Liver (tissue), 9 donors: ENCODE data around the gene MTOR. TPM values are rescaled to one million over a fixed set of nuclear protein-coding genes. Genes with fewer than 3 reads are reported as not detected.

Source experiments
- DNase-seq: peaks from one replicate; pipeline ENCODE4 v3.0.0-alpha.2; 2017; ENCODE audit warnings: low spot score
- H3K27ac ChIP-seq, 2 donors: one replicate each; pipeline ENCODE4 v1.7.0; 2013; ENCODE audit warnings: inconsistent platforms in 2 of 2, low read length in 2 of 2, control low read depth in 1 of 2, low read depth in 1 of 2, mild to moderate bottlenecking in 1 of 2
- H3K27me3 ChIP-seq, 4 donors: one replicate each; pipeline versions ENCODE4 v1.6.1 to v1.7.0; 2013; ENCODE audit warnings: low read length in 3 of 4, inconsistent platforms in 1 of 4, mild to moderate bottlenecking in 1 of 4, moderate library complexity in 1 of 4; ENCODE audit not compliant: control insufficient read depth in 4 of 4, insufficient read depth in 4 of 4
- H3K36me3 ChIP-seq, 4 donors: one replicate each; pipeline versions ENCODE4 v1.6.1 to v1.7.0; 2013; ENCODE audit warnings: low read length in 3 of 4, mild to moderate bottlenecking in 3 of 4, low read depth in 1 of 4, moderate library complexity in 1 of 4; ENCODE audit not compliant: control insufficient read depth in 4 of 4, insufficient read depth in 3 of 4
- H3K4me1 ChIP-seq, 4 donors: one replicate each; pipeline versions ENCODE4 v1.6.1 to v1.7.0; 2013; ENCODE audit warnings: low read length in 3 of 4, mild to moderate bottlenecking in 3 of 4, moderate library complexity in 1 of 4; ENCODE audit not compliant: control insufficient read depth in 4 of 4, insufficient read depth in 4 of 4
- H3K4me3 ChIP-seq, 3 donors: one replicate each; pipeline versions ENCODE4 v1.6.1 to v1.7.0; 2013; ENCODE audit warnings: low read length in 3 of 3, control low read depth in 1 of 3, low read depth in 1 of 3, mild to moderate bottlenecking in 1 of 3
- H3K9ac ChIP-seq, 2 donors: one replicate each; pipeline ENCODE4 v1.7.0; 2013; ENCODE audit warnings: low read length in 2 of 2, mild to moderate bottlenecking in 2 of 2, moderate library complexity in 2 of 2, control low read depth in 1 of 2, low read depth in 1 of 2
- H3K9me3 ChIP-seq, 4 donors: one replicate each; pipeline versions ENCODE4 v1.6.1 to v1.7.0; 2013; ENCODE audit warnings: low read length in 3 of 4; ENCODE audit not compliant: control insufficient read depth in 4 of 4
- FOXA1 ChIP-seq: IDR thresholded peaks from 2 replicates; pipeline ENCODE4 v1.6.1; 2016; ENCODE audit warnings: antibody characterized with exemption
- FOXA2 ChIP-seq: IDR thresholded peaks from 2 replicates; pipeline ENCODE4 v1.6.1; 2016; ENCODE audit warnings: antibody characterized with exemption
- GABPA ChIP-seq, 2 donors: IDR thresholded peaks in 1 of 2; conservative IDR thresholded peaks in 1 of 2; 2 replicates each; pipeline ENCODE4 v1.6.1; 2016; ENCODE audit warnings: antibody characterized with exemption in 2 of 2, mild to moderate bottlenecking in 1 of 2, moderate library complexity in 1 of 2
- HNF4G ChIP-seq: IDR thresholded peaks from 2 replicates; pipeline ENCODE4 v1.6.1; 2016; ENCODE audit warnings: antibody characterized with exemption
- RXRA ChIP-seq, 2 donors: IDR thresholded peaks; 2 replicates each; pipeline ENCODE4 v1.6.1; 2017 to 2018; ENCODE audit warnings: antibody characterized with exemption in 2 of 2, mild to moderate bottlenecking in 1 of 2
- SP1 ChIP-seq: IDR thresholded peaks from 2 replicates; pipeline ENCODE4 v1.6.1; 2018; ENCODE audit warnings: antibody characterized with exemption, mild to moderate bottlenecking
- TAF1 ChIP-seq: conservative IDR thresholded peaks from 2 replicates; pipeline ENCODE4 v1.6.1; 2016; ENCODE audit warnings: antibody characterized with exemption, mild to moderate bottlenecking
- YY1 ChIP-seq: IDR thresholded peaks from 2 replicates; pipeline ENCODE4 v1.6.1; 2016; ENCODE audit warnings: antibody characterized with exemption, mild to moderate bottlenecking
- WGBS: extraction: QIAGEN DNeasy Blood & Tissue Kit; methylation state at CpG from one replicate; pipeline ENCODE4 v1.1.7; 2013; 5-methylcytosine and 5-hydroxymethylcytosine counted together
- polyA plus RNA-seq, 2 donors: library from polyadenylated mRNA; stranded (reverse) in 1 of 2; unstranded in 1 of 2; fragments of 200-250 nt in 1 of 2; fragments of >200 nt in 1 of 2; fragmentation: Nextera tagmentation in 1 of 2; extraction: Ambion mirVana in 1 of 2; gene quantifications; one replicate each; pipeline versions ENCODE4 v1.2.1 to v1.2.3, GENCODE V29; 2013 to 2015
- total RNA-seq, 2 donors: library from RNA; depleted of rRNA; stranded (reverse); fragments of >200 nt; gene quantifications; one replicate each; pipeline ENCODE4 v1.2.3, GENCODE V29; 2014
- TF ChIP-seq, protein P1 (sequence below): IDR thresholded peaks from 2 replicates; pipeline ENCODE4 v1.6.1; 2016; ENCODE audit warnings: antibody characterized with exemption
- TF ChIP-seq, protein P2 (sequence below): IDR thresholded peaks from 2 replicates; pipeline ENCODE4 v1.6.1; 2016; ENCODE audit warnings: antibody characterized with exemption
- TF ChIP-seq, protein P3 (sequence below): IDR thresholded peaks from 2 replicates; pipeline ENCODE4 v1.6.1; 2016; ENCODE audit warnings: antibody characterized with exemption, mild to moderate bottlenecking
- TF ChIP-seq, protein P4 (sequence below): fragments of 150-350 bp; IDR thresholded peaks from 2 replicates; pipeline ENCODE4 v1.5.1; 2017; ENCODE audit warnings: improper control_type of control experiment, low read depth, low read length; ENCODE audit not compliant: missing input control
- donor health status: healthy.
- donor health status: healthy.
- donor health status: healthy.
- donor health status: healthy.
- donor health status: healthy.

Gene MTOR
- total and polyA plus RNA-seq, 4 donors: 11.6 to 45.0 (median 19.9) TPM

DNA sequence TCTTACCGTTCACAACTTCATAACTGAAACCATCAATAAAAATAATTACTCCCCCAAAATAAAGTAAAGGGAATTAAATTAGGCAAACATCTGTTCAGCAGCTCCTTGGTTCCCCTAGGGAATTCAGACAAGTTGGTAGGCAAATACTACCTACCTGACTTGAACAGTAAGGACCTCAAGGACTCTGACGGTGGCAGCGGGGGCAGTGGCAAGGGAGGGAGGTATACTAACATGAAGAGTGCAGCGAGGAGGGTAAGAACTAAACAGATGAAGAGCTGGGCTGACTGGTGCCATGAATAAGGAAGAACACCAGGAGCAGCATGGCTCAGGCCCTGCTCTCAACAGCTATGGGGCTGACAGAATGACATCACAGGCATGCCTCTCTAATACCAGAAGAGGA is 33.1 kb downstream of the MTOR start:
- TF ChIP-seq TAF1: no peak
- no peak for TF ChIP-seq RXRA (IDR thresholded peaks at IDR 0.05)
- TF ChIP-seq YY1: no peak
- TF ChIP-seq, protein P1, sequence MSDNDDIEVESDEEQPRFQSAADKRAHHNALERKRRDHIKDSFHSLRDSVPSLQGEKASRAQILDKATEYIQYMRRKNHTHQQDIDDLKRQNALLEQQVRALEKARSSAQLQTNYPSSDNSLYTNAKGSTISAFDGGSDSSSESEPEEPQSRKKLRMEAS: no peak
- no peak for DNase-seq
- no peak overlapping the region for H3K4me3 ChIP-seq
- no peak overlapping the region for H3K27ac ChIP-seq
- H3K36me3 ChIP-seq: peaks cover 12 to 52% (median 41%) of the 10 kb centered on the region in 4 donors
- H3K4me1 ChIP-seq: peaks cover 0 to 21% (median 6%) of the 10 kb centered on the region in 4 donors
- no peaks in the 10 kb centered on the region for H3K9me3 ChIP-seq
- WGBS: 97% methylated on average over 4 of the region's 4 CpGs
- no peaks in the 10 kb centered on the region for H3K27me3 ChIP-seq
- H3K9ac ChIP-seq: no peak overlapping the region

DNA sequence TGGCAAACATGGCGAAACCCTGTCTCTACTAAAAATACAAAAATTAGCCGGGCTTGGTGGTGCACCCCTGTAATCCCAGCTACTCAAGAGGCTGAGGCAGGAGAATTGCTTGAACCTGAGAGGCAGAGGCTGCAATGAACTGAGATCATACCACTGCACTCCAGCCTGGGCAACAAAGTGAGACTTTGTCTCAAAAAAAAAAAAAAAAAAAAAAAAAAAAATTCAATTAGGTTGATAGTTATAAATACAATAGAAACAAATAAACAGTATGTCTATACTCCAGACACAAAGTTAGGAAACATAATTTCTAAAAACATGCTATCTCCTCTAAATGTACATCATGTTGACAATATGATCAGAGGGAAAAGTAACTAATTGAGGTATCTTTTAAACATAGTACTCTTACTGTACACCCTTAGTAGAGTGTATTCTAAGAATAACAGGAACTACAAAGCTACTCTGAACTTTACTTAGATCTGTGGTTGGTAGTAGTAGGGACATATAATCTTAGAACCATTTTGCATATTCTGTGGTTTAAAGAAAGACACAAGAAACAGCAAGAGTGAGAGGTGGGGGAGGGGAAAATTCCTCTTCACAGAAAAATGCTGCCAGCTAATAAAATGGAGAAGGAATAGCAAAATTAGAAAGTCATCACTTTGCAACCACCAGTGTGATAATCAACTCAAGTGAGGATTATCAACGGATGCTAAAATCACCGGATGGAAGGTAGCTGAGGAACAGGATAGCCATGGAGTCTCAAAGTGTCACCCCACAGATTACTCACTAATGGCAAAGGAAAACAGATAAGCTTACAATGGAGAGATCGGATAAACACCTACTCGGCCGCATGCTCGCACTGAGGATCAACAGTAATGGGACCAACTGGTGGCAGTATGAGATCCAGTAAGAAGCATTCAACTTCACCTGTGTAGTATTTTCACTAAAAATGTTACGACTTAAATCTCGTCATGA is 35.0 kb downstream of the MTOR start:
- H3K27ac ChIP-seq: no peak overlapping the region
- H3K4me3 ChIP-seq: no peak overlapping the region
- WGBS: 93% methylated on average over 10 of the region's 10 CpGs
- H3K27me3 ChIP-seq: no peaks in the 10 kb centered on the region
- no peaks in the 10 kb centered on the region for H3K9me3 ChIP-seq
- TF ChIP-seq FOXA1 (no peak), FOXA2 (no peak), GABPA (IDR thresholded peaks at IDR 0.05 in 1 of 2, conservative IDR thresholded peaks at IDR 0.05 in 1 of 2) (no peak), YY1 (no peak), HNF4G (no peak), RXRA (IDR thresholded peaks at IDR 0.05) (no peak), TAF1 (no peak), SP1 (no peak)
- TF ChIP-seq, protein P2, sequence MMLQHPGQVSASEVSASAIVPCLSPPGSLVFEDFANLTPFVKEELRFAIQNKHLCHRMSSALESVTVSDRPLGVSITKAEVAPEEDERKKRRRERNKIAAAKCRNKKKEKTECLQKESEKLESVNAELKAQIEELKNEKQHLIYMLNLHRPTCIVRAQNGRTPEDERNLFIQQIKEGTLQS: no peak
- TF ChIP-seq, protein P3, sequence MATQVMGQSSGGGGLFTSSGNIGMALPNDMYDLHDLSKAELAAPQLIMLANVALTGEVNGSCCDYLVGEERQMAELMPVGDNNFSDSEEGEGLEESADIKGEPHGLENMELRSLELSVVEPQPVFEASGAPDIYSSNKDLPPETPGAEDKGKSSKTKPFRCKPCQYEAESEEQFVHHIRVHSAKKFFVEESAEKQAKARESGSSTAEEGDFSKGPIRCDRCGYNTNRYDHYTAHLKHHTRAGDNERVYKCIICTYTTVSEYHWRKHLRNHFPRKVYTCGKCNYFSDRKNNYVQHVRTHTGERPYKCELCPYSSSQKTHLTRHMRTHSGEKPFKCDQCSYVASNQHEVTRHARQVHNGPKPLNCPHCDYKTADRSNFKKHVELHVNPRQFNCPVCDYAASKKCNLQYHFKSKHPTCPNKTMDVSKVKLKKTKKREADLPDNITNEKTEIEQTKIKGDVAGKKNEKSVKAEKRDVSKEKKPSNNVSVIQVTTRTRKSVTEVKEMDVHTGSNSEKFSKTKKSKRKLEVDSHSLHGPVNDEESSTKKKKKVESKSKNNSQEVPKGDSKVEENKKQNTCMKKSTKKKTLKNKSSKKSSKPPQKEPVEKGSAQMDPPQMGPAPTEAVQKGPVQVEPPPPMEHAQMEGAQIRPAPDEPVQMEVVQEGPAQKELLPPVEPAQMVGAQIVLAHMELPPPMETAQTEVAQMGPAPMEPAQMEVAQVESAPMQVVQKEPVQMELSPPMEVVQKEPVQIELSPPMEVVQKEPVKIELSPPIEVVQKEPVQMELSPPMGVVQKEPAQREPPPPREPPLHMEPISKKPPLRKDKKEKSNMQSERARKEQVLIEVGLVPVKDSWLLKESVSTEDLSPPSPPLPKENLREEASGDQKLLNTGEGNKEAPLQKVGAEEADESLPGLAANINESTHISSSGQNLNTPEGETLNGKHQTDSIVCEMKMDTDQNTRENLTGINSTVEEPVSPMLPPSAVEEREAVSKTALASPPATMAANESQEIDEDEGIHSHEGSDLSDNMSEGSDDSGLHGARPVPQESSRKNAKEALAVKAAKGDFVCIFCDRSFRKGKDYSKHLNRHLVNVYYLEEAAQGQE: no peak
- TF ChIP-seq, protein P4, sequence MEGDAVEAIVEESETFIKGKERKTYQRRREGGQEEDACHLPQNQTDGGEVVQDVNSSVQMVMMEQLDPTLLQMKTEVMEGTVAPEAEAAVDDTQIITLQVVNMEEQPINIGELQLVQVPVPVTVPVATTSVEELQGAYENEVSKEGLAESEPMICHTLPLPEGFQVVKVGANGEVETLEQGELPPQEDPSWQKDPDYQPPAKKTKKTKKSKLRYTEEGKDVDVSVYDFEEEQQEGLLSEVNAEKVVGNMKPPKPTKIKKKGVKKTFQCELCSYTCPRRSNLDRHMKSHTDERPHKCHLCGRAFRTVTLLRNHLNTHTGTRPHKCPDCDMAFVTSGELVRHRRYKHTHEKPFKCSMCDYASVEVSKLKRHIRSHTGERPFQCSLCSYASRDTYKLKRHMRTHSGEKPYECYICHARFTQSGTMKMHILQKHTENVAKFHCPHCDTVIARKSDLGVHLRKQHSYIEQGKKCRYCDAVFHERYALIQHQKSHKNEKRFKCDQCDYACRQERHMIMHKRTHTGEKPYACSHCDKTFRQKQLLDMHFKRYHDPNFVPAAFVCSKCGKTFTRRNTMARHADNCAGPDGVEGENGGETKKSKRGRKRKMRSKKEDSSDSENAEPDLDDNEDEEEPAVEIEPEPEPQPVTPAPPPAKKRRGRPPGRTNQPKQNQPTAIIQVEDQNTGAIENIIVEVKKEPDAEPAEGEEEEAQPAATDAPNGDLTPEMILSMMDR: no peak
- TF ChIP-seq, protein P1: no peak
- H3K36me3 ChIP-seq: peaks cover 9 to 51% (median 43%) of the 10 kb centered on the region in 4 donors
- H3K4me1 ChIP-seq: peaks cover 0 to 5% (median 0%) of the 10 kb centered on the region in 4 donors
- H3K9ac ChIP-seq: no peak overlapping the region
- DNase-seq: no peak
